Melanocyte of skin (primary cell): ENCODE results near the gene KAT6B. TPM values are rescaled to one million over a fixed set of nuclear protein-coding genes. Genes with fewer than 3 reads are reported as not detected.

Experiments used
- total RNA-seq, 2 donors: library from RNA; depleted of rRNA; stranded (reverse); fragments of >200 nt; gene quantifications; 2 replicates each; pipeline ENCODE4 v1.2.3, GENCODE V29; 2012

The KAT6B gene
- total RNA-seq = 10 to 100 TPM in 1 of 2 donors, 1 to 10 TPM in 1; 7.7 to 12.0 TPM

DNA sequence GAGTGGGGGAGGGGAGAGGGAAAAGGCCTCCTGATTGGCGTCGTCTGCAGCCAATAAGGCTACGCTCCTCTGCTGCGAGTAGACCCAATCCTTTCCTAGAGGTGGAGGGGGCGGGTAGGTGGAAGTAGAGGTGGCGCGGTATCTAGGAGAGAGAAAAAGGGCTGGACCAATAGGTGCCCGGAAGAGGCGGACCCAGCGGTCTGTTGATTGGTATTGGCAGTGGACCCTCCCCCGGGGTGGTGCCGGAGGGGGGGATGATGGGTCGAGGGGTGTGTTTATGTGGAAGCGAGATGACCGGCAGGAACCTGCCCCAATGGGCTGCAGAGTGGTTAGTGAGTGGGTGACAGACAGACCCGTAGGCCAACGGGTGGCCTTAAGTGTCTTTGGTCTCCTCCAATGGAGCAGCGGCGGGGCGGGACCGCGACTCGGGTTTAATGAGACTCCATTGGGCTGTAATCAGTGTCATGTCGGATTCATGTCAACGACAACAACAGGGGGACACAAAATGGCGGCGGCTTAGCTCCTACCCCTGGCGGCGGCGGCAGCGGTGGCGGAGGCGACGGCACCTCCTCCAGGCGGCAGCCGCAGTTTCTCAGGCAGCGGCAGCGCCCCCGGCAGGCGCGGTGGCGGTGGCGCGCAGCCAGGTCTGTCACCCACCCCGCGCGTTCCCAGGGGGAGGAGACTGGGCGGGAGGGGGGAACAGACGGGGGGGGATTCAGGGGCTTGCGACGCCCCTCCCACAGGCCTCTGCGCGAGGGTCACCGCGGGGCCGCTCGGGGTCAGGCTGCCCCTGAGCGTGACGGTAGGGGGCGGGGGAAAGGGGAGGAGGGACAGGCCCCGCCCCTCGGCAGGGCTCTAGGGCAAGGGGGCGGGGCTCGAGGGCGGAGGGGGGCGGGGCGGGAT lies at the start of gene KAT6B:
TSS of gene KAT6B (plus strand) at position 459 of the 903 bp plus-strand sequence. CDS start 16,258 bp downstream, outside the sequence.

